ENCODE data around the gene CYP8B1. TPM values are rescaled to one million over a fixed set of nuclear protein-coding genes. Genes with fewer than 3 reads are reported as not detected.
A peak's percentile ranks its signal among the peaks of the same experiment; 100 is the strongest.

Gene CYP8B1
- total and polyA plus RNA-seq, 2 of the 13 experiments (the other 11 are each of a cell fraction or from before 2014, with no cell fraction given), result 0.58 to 2.0 TPM

- TF ChIP-seq HNF1A (IDR thresholded peaks at IDR 0.05; ENCODE audit: low read depth) (0 out of 2 replicates have a peak, but pooled peaks have one; percentile 17), HNF1A (CRISPR knock-in tag; IDR thresholded peaks at IDR 0.05; ENCODE audit: borderline replicate concordance) (no peak), MEIS1 (CRISPR knock-in tag; IDR thresholded peaks at IDR 0.05; ENCODE audit: borderline replicate concordance) (no peak; the same call in 1 of the 2 replicates), ZNF280B (CRISPR knock-in tag; IDR thresholded peaks at IDR 0.05; ENCODE audit: borderline replicate concordance) (peak; percentile 90; the same call in 1 of the 2 replicates), PLSCR1 (CRISPR knock-in tag; IDR thresholded peaks at IDR 0.05; ENCODE audit: borderline replicate concordance) (no peak), NCOA2 (CRISPR knock-in tag; IDR thresholded peaks at IDR 0.05) (peak; percentile 74), MTA1 (CRISPR knock-in tag; IDR thresholded peaks at IDR 0.05; ENCODE audit: borderline replicate concordance) (peak; percentile 89), SMYD3 (CRISPR knock-in tag; IDR thresholded peaks at IDR 0.05) (0 out of 2 replicates have a peak, but pooled peaks have one; percentile 51), DPF2 (CRISPR knock-in tag; IDR thresholded peaks at IDR 0.05; ENCODE audit: borderline replicate concordance, low read depth) (peak; percentile 63; the same call in 1 of the 2 replicates), POLR2A (IDR thresholded peaks at IDR 0.05; ENCODE audit: insufficient read depth in 1 of 2, low read depth in 2 of 2, low read length in 2 of 2) (0 out of 4 replicates have a peak, but pooled peaks of 1 of the 2 experiments have one; percentile 58), ZBTB34 (CRISPR knock-in tag; IDR thresholded peaks at IDR 0.05) (peak; percentile 79), HIC2 (CRISPR knock-in tag; IDR thresholded peaks at IDR 0.05; ENCODE audit: low read depth) (peak; percentile 76; the same call in 1 of the 2 replicates), ZNF512B (CRISPR knock-in tag; IDR thresholded peaks at IDR 0.05; ENCODE audit: borderline replicate concordance) (no peak), ZMAT3 (CRISPR knock-in tag; conservative IDR thresholded peaks at IDR 0.05) (peak; percentile 60; the same call in 1 of the 2 replicates)
These were observed at the start of gene CYP8B1 (continued) for GRCh38 chr3:42875325-42876151.

Data from HepG2 (cell line).